ENCODE data around the gene FGF23. TPM values are rescaled to one million over a fixed set of nuclear protein-coding genes. Genes with fewer than 3 reads are reported as not detected.
A peak's percentile ranks its signal among the peaks of the same experiment; 100 is the strongest.

The FGF23 gene
- total RNA-seq: 10 to 100 TPM in 1 of 6 experiments, 1 to 10 TPM in 2, under 1 TPM in 2, not detected in 1; 0.33 to 41.0 (median 1.2) TPM
- long read RNA-seq: 0 reads

GRCh38 chr12:4379405-4379804, at the start of gene FGF23:
TSS of gene FGF23 (minus strand) at chr12:4379712. CDS start at chr12:4379582, 130 bp downstream.
- WGBS (ENCODE audit: insufficient coverage, low coverage, low lambda C conversion rate, missing lambda C conversion rate): 0% methylated on average over 1 of the region's 7 CpGs
- no peak for TF ChIP-seq CTCF (IDR thresholded peaks at IDR 0.05)
- no peak for TF ChIP-seq POLR2A (IDR thresholded peaks at IDR 0.05)
- no peaks in the 10 kb centered on the region for H3K27me3 ChIP-seq
- no peak within 1 kb of the TSS for H3K4me3 ChIP-seq
- intact Hi-C loops (cut with DNase I): no loop called here
- no peak within 1 kb of the TSS for H3K27ac ChIP-seq
- H3K9me3 ChIP-seq: no peaks in the 10 kb centered on the region
- H3K36me3 ChIP-seq: no peaks in the 10 kb centered on the region
- ATAC-seq (peak; percentile 45 to 91 (median 65)), DNase-seq (peak in 1 of 3 donors; percentile 37)
- no peaks in the 10 kb centered on the region for H3K4me1 ChIP-seq

DNA sequence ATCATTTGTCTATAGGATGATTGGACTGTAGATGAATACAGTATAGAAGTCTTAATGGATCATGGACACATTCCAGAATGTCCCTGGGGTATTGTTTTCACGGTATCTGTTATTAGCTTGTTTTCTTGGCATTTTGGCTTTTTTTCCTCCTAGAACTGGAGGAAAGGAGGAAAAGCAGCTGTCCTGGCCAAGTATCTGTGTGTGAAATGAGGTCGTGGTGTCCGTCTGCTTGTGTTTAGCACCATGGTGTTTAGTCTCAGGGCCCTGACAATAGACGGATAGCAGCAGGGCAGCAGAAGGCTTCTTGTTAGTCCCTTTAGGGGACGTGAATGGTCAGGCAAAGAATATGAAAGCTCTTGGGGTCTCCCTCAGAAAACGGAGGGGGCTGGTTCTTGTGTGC, 44.9 kb upstream of the FGF23 start:
- WGBS (ENCODE audit: insufficient coverage, low coverage, low lambda C conversion rate, missing lambda C conversion rate): 32% methylated on average over 6 of the region's 6 CpGs
- Histone ChIP-seq H3K4me1 (no peaks in the 10 kb centered on the region), H3K27me3 (no peaks in the 10 kb centered on the region), H3K4me3 (no peak overlapping the region), H3K36me3 (no peaks in the 10 kb centered on the region), H3K27ac (no peak overlapping the region), H3K9me3 (no peaks in the 10 kb centered on the region)
- no peak for ATAC-seq
- no peak for DNase-seq
- intact Hi-C loops (cut with DNase I): no loop called here
- no peak for TF ChIP-seq CTCF (IDR thresholded peaks at IDR 0.05)
- no peak for TF ChIP-seq POLR2A (IDR thresholded peaks at IDR 0.05)

GRCh38 chr12:4423528-4424195, 44.1 kb upstream of the FGF23 start:
- intact Hi-C loops (cut with DNase I): no loop called here
- Histone ChIP-seq H3K9me3 (no peaks in the 10 kb centered on the region), H3K27ac (no peak overlapping the region), H3K4me3 (no peak overlapping the region), H3K4me1 (no peaks in the 10 kb centered on the region), H3K36me3 (no peaks in the 10 kb centered on the region), H3K27me3 (no peaks in the 10 kb centered on the region)
- ATAC-seq: peak in 1 of 4 donors; percentile 26
- no peak for DNase-seq
- TF ChIP-seq POLR2A (IDR thresholded peaks at IDR 0.05) (no peak), CTCF (IDR thresholded peaks at IDR 0.05) (no peak)
- WGBS (ENCODE audit: insufficient coverage, low coverage, low lambda C conversion rate, missing lambda C conversion rate): 57% methylated on average over 6 of the region's 11 CpGs

DNA sequence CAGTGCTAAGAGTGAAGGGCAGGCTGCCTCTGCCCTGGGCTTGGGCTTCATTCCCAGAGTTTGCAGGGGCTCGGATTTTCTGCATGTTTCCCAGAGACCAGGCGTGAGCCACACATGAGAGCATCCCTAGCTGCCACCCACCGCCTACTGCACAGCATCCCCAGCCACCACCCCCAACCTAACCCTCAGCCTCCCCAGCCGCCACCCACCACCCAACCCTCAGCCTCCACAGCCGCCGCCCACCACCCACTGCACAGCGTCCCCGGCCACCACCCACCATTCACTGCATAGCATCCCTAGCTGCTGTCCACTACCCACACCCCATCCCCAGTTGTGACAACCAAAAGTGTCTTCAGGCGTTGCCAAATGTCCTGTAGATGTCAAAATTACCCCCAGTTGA, 43.5 kb upstream of the FGF23 start:
- WGBS (ENCODE audit: insufficient coverage, low coverage, low lambda C conversion rate, missing lambda C conversion rate): 50% methylated on average over 2 of the region's 9 CpGs
- H3K9me3 ChIP-seq: no peaks in the 10 kb centered on the region
- H3K4me3 ChIP-seq: no peak overlapping the region
- DNase-seq: no peak
- no peaks in the 10 kb centered on the region for H3K4me1 ChIP-seq
- TF ChIP-seq CTCF (IDR thresholded peaks at IDR 0.05) (no peak), POLR2A (IDR thresholded peaks at IDR 0.05) (no peak)
- no peak overlapping the region for H3K27ac ChIP-seq
- ATAC-seq: peak in 1 of 4 donors; percentile 23
- no peaks in the 10 kb centered on the region for H3K36me3 ChIP-seq
- H3K27me3 ChIP-seq: no peaks in the 10 kb centered on the region
- intact Hi-C loops (cut with DNase I): no loop called here
